Measurements from ENCODE around the gene MRPL21.

Gene MRPL21

DNA sequence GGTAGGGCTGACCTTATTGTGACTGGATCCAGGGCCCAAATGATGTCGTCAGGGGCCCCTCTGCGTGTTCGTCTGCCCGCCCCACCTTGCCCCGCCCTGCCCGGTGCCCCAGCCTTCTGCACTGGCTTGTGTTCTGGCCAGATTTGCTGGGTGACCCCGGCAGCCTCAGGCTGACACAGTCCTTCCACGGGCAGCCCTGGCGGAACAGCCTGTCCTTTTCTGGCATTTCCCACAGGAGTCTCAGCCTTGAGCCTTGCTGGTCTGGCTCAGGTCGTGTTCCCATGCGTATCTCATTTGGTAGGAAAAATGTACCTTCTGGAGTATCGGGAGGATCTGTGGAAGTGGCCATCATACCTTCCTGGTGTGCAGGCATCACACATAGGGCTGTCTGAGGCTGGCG is 31.0 kb upstream of the MRPL21 start:
- DNase-seq = no peak

DNA sequence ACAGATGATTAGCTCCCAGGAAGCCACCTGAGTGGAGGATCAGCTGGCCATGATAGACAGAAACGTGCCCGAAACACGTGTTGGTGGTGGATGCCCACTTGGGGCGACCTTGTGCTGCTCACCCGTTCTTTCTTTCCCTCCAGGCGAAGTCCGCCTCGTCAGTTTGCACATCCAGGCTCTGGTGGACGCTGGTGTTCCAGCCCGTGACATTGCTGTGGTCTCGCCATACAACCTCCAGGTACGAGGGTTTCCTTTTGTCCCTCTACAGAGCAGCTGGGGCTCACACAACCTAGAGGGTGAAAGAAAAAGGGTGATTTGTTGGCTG is 30.7 kb upstream of the MRPL21 start:
- no peak for DNase-seq

DNA sequence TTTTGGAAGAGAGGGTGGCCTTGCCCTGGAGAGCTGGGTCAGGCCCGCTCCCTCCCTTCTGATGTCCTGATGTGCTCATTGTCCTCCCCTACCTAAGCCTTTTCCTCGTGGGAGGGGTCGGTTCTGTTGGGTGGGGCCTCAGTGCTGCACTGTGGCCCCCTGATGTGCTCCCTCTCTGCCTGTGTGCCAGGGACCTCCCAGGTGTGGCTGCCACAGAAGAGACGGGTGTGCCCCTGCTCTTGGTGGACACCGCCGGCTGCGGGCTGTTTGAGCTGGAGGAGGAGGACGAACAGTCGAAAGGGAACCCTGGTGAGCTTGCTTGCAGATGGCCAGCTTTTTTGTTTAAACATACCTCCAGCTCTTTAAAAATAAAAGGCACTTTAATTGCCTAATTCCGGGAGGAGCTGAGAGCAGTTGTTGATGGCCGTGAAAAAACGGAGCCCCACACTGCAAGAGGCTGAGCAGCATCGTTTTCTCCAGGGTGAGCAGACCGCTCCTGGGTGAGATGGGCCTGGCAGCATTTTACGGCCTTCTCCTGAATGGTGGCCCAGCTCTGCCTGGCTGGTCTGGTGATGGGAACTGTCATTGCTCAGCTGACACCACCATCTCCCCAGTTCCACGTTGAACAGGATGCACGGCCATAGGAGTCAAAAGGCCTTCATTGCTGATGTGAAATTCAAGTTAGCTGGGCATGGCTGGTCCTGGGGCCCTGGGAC is 30.1 kb upstream of the MRPL21 start:
- no peak for DNase-seq

DNA sequence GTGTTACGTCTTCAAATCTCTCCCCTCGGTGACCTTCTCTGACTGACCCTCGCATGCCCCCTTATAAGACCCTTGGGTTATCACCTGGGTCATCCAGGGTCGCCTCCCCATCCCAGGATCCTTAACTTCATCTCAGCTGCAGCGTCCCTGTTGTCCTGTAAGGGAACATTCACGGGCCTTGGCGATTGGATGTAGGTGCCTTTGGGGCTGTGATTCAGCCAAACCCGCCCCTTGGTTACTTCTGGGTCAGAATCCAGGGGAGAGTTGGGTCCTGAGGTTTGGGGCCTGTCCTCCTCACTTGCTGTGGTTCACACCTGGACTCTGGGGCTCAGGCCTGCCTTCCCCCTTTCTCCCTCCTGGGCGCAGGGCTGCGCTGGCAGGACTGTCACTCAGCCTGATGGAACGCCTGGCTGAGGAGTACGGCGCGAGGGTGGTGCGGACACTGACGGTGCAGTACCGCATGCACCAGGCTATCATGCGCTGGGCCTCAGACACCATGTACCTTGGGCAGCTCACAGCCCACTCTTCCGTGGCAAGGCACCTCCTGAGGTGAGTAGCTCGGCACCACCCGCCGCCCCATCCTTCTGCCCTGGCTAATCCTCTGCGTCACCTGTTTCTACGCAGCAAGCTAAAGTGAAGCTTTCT is 29.4 kb upstream of the MRPL21 start:
- no peak for DNase-seq

DNA sequence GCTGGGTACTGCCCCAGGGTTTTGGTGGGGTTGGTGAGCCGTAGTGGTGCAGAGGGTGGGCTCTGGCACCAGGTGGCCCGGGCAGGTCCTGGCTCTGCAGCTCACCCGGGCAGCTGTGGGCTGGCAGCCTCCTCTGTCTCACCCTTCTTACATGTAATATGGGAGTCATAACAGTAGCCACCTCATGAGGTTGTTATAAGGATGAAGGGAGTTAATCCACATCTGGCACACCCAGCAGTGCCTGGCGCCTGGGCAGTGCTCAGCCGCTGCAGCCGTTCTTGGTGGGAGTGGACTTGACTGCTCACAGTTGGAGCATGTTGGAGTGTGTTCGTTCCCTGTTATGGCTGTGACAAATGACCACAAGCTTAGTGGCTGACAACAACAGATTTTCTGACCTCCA is 28.7 kb upstream of the MRPL21 start:
- no peak for DNase-seq

DNA sequence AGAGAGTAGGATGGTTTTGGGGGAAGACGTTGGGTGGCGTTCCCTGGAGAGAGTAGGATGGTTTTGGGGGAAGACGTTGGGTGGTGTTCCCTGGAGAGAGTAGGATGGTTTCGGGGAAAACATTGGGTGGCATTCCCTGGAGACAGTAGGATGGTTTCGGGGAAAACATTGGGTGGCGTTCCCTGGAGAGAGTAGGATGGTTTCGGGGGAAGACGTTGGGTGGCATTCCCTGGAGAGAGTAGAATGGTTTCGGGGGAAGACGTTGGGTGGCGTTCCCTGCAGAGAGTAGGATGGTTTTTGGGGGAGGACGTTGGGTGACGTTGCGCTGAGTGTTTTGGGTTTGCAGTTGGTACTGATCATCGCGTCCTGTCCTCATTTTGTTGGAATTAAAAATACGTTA is 28.3 kb upstream of the MRPL21 start:
- DNase-seq = no peak

DNA sequence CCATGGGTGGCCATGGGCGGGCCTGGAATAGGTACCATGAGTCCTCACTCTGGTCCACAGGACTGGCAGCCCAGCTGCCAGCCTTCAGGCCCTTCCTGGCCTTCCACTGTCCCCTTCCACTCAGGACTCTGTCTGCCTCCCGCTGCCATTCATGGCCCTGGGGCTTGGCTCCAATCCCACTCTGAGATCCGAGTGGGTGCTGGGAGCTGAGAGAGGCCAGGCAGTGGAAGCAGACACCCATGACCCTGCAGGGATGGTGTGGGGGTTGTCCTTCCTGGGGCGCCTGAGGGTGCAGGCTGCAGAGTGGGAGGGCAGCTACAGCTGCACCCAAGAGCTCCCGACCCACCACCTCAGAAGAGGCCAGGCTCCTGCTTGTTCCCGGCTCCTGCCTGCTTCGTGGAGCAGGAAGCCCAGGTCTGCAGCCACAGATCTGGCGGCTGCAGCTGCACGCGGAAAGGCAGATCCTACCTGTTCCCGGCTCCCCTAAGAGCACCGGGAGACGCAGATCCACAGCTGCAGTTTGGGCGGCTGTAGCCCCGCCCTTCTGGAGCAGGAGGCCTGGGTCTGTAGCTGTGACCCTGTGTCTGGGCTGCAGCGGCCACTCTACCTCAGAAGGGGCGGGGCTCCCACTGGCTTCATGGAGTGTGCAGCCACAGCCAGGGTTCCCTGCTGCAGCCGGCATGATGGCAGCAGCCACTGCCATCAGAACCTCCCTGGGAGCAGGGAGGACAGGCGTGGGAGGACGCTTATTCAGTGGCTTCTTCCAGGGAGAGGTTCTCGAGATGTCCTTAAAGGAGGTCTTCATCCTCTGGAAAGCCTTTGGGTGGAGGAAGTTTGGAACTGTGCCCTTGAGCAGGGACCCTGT is 27.6 kb upstream of the MRPL21 start:
- DNase-seq = no peak

DNA sequence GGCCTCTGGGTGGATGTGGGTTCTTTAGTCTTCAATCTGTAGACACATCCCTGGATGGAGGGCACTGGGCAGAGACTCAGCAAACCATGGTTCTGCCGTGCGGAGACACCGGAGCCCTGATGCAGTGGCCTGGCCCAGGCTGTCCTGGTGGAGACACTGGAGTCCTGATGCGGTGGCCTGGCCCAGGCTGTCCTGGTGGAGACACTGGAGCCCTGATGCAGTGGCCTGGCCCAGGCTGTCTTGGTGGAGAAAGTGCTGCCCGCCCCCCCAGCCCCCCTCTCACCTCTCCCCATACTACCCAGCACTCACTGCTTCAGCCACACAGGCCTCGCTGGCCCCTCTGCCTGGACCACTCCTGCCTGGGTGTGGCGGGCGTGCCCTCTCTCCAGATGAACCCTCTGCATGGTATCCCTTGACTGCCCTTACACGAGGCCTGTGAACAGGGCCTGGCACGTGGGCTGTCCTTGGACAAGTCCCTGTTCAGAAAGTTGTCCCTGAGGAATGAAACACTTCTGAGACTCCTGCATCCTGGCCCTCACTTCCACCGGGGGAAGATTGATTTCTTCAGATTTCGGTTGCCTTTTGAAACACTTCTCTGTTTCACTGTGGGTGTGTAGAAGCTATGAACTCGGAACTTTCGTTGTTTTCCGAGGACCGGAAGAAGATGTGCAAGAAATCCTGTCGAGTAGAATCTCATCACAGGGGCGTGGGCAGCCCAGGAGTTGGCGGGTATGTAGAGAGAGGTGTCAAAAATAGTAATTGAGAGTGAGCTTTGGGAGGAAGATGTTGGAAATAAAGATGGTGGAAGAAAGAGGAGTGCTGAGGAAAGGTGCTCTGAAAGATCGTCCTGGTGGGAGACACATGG is 26.3 kb upstream of the MRPL21 start:
- DNase-seq = no peak

DNA sequence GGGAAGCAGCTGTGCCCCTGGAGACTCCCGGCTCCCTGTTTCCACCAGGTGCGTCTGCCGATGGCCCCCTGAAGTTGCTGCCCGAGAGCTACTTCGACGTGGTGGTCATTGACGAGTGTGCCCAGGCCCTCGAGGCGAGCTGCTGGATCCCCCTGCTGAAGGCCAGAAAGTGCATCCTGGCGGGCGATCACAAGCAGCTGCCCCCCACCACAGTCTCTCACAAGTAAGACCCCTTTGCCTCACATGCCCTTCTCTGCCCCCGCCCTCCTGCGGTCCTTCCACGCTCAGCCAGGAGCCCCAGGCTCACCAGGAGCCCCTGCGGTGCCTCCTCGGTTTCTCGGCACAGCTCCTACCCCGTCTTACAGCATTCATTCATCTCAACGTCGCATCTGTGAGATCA is 25.5 kb upstream of the MRPL21 start:
- no peak for DNase-seq

DNA sequence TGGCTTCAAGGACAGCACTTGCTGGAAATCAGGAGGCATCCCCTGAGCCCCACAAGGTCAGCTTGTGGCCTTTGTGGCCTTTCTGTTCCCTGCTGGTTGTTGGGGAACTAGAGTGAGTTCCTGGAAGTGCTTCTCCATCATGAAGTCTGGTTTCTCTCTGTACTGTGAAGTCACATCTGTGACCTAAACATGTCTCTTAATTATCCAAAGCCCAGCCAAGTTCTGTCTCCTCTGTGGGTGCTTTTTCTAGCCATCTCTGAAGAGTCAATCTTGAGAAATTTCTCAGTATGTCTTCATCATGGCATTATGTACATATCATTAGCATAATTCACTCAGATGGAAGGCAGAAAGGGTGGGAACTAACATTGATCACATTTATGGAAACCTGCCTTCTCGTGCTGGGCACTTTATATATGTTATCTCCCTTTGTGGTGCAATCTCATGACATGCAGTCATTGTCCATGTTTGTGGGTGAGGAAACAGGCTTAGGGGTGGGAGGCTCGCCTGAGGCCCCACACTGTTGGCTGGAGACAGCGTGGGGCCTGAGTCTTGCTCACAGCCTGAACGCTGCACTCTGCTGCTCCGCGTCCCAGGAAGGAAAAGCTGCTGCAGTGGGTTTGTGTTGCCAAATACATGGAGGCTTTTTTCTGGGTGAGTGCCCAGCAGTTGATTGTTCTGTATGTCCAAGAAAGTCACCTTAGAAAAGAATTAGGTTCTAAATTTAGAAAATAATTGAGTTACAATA is 24.7 kb upstream of the MRPL21 start:
- DNase-seq = no peak

DNA sequence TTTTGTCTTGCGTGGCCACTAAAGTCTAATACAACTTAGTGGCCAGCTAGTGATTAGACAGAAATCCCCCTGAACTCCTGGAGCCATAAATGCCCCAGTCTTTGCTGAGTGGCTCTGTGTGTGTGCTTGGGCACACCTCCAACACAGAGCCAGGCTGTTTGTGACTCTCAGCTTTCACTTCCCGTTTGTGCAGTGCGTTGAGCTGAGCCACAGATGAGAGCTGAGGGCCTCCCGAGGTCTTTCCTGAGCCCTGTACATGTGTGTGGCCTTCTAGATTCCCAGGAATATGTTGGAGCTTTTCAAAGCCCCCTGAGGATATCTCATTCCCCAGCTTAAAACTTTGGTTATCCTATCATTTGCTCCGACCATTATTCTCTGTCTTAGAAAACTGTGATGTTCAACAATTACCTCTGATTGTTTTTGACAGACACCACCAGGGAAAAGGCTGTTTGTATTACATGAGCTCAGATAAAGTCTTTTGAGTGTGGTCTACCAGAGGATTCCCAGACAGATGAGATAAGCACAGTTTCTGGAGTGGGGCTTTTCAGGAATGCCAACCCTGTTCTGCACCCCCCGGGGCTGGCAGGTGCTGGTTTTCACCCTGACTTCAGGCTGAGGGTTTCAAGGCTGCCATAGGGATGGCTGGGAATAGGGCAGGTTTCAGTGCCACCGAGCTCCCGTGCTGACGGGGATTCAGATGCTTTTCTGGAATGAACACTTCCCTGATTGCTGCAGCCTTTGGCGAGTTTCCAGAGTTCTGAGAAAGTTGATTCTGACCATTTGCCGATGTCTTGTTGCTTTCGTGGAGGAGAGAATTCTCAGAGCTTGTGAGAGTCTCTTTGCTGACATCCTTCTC is 23.9 kb upstream of the MRPL21 start:
- no peak for DNase-seq

DNA sequence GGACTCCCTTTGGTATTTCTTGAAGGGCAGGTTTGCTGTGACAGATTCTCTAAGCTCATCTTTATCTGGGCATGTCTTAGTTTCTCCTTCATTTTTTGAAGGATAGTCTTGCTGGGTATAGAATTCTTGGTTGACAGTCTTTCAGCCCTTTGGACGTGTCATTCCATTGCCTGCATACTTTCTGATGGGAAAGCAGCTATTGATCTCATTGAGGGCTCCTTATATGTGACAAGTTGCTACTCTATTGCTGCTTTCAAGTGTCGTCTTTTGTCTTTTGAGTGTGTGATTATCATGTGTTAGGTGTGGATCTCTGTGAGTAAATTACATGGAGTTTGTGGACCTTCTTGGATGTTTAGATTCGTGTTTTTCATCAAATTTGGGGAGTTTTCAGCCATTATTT is 22.0 kb upstream of the MRPL21 start:
- DNase-seq = no peak

DNA sequence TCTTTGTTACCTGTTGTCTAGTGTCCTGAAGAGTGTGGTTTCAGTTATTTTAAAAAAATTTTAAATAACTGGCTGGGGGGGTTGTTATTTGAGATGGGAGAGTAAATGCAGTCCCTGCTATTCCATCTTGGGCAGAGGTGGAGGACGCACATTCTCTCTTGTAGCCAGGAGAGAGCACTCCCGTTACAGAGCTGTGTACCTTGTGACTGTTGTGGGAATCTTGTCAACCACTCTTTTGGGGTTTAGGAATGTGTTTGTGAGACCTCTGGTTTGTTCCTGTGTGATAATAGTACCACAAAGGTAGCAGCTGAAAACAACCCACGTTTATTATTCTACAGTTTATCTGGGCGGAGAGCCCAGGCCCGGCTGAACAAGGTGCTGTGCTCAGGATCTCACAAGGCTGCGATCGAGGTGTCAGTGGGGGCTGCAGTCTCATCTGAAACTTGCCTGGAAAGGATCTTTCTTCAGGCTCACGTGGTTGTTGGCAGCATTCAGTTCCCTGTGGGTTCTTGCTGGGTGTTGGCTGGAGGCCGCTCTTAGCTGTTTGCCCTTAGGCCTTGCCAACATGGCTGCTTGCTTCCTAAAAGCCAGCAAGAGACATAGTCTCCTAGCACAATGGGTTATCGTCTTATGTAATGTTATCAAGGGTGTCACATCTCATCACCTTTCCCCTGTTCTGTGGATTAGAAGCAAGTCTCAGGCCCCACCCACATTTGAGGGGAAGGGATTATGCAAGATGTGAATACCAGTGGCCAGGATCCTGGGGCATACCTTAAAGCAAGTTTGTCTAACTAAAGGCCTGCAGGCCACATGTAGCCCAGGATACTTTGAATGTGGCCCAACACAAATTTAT is 20.7 kb upstream of the MRPL21 start:
- no peak for DNase-seq

DNA sequence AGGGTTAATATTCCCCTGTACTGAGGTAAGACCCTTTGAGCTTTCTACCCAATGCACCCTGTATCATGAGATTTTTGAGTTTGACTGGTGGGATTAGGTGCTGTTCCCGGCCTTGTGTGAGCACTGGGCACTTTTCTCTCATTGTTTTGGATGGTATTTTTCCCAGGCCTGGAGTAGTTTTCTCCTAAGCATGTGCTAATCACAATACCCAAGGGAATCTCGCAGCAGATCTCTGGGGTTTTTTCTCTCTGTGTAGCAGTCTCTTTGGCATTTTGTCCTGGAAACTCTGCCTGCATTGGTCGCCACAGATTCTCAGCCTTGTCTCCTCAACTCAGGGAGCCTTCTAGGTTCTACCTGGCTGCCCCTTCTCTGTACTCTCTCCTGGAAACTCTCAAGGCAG is 20.0 kb upstream of the MRPL21 start:
- DNase-seq = no peak

DNA sequence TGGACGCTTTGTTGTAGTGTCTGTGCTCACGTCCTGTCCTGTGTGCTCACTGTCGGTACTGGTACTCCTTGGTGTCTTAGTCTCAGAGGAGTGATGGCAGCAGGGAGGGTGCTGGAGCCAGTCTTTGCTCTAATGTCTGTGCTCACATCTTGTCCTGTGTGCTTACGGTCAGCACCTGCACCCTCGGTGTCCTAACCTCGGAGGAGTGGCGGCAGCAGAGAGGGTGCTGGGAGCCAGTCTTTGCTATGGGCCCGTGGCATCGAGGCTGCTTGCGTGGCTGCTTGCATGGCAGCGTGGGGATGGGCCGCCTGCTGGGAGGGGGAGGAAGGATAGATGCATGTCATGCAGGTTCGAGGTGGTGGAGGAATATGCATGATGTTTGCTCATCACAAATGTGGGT is 12.8 kb upstream of the MRPL21 start:
- no peak for DNase-seq

DNA sequence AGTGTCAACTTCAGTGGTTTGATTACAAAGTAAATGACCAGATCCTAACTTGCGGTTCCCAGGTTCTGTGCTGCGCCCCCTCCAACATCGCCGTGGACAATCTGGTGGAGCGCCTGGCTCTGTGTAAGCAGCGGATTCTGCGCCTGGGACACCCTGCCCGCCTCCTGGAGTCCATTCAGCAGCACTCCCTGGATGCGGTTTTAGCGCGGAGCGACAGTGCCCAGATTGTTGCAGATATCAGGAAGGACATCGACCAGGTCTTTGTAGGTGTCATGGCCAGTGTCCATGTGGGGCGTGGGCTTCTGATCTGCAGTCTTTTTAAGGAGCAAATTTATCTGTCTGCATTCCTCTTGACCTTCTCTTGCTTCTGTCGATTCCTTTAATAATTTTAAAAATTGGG is 11.1 kb upstream of the MRPL21 start:
- DNase-seq = no peak

DNA sequence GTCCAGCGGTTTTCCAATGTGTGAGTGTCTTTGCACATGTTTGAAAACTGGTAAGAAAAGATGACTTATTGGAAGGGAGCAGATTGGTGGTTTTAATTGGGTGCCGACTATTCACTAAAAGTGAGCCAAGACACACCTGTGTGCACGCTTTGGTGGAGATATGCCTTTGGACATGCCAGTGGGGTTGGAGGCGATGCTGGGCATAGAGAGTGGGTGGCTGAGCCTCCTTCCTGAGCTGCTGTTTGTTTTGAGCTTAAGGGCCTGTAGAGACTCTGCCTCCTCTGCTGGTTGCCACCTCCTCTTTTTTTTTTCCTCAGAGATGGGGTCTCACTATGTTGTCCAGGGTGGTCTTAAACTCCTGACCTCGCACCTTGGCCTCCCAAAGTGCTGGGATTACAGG is 9.6 kb upstream of the MRPL21 start:
- DNase-seq = no peak

DNA sequence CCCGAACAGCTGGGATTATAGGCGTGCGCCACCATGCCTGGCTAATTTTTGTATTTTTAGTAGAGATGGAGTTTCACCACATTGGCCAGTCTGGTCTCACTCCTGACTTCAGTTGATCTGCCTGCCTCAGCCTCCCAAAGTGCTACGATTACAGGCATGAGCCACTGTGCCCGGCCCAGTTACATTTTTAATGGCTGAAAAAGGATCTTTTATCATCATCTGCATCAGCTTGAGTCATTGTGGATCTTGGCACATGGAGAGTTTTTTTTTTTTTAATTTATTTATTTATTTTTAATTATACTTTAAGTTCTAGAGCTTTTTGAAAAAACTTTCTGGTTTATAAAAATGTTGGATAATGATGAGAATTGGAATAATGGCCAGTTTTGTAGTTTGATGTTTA is 8.6 kb upstream of the MRPL21 start:
- DNase-seq = no peak

DNA sequence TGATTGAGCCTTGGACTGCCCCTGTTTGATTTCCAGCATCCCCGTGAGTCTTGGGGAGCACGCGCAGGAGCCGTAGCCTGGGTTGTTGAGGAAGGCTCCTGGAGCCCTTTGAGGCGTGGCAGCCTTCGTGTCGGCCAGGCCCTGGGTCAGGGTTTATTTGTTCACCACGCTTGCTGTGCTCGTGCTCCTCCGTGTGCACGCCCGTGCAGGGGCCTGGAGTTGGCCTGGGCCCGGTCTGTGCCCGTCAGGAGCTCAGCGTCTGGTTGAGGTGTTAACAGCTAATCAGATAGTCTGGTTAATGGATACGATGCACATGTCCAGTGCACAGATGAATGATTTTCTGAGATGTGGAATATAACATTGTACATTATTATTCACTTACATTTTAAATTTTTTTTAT is 8.1 kb upstream of the MRPL21 start:
- DNase-seq = no peak

DNA sequence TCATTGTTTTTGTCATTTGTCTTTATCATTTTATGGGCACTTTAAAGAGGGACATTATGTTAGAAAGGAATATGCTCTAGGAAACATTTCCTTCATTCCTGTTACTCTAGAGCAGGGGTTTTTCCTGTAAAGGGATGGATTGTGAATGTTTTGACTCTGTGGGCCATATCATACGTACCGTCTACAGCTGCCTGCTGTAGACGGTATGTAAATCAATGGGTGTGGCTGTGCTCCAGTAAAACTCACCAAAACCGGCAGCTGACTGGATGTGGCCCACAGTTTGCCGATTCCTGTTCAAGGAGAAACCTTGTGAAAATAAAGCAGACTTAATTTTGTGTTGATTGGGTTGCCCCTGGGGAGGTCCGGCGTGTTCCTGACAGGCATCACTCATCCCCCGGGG is 7.3 kb upstream of the MRPL21 start:
- no peak for DNase-seq
